ENCODE data around the gene ZNF524.
A peak's percentile ranks its signal among the peaks of the same experiment; 100 is the strongest.

The ZNF524 gene

DNA sequence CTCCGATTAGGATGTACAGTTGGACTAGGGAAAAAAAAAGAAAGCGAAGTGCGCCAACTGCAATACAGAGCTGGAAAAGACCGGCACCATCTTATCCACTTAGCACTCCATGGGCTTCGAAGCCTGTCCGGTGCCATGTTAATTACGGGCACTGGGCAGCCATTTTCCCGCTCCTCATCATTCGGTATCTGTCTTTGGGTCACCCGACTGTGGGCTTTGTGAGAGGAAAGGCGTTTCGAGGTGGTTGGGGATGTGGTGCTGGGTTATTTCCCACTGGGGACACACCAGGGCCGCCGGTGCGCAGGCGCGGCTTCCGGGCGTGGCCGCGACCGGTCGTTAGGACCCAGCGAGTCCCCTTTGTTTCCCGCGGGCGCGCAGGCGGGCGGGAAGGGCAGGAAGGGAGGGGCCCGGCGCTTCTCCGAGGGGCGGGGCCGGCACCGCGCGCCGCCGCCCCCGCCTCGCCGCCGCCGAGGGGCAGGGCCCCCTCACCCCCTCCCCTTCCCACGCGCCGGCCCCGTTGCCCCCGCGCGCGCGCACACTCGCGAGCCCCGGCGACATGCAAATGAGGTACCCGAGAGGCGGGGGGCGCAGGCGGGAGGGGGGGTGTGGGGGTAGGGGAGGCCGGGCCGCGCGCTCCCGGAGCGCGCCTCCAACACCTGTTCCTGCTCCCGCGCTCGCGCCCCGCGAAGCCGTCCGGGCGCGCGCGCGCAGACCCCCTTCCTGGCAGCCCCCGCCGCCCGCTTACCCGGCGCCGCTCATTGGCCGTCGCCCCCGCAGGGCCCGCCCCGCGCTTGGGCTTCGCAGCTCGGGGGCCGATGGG, at the start of gene ZNF524:
Gene ZNF524 (plus strand): TSS at position 447 of the 820 bp plus-strand sequence. CDS start 1,825 bp downstream, outside the sequence.
- DNase-seq (ENCODE audit: low read depth), result peak; percentile 47
- TF ChIP-seq, protein P1, sequence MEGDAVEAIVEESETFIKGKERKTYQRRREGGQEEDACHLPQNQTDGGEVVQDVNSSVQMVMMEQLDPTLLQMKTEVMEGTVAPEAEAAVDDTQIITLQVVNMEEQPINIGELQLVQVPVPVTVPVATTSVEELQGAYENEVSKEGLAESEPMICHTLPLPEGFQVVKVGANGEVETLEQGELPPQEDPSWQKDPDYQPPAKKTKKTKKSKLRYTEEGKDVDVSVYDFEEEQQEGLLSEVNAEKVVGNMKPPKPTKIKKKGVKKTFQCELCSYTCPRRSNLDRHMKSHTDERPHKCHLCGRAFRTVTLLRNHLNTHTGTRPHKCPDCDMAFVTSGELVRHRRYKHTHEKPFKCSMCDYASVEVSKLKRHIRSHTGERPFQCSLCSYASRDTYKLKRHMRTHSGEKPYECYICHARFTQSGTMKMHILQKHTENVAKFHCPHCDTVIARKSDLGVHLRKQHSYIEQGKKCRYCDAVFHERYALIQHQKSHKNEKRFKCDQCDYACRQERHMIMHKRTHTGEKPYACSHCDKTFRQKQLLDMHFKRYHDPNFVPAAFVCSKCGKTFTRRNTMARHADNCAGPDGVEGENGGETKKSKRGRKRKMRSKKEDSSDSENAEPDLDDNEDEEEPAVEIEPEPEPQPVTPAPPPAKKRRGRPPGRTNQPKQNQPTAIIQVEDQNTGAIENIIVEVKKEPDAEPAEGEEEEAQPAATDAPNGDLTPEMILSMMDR (IDR thresholded peaks at IDR 0.05; ENCODE audit: control insufficient read depth, insufficient read depth, low read depth, low read length, missing control alignments), result no peak
- peak within 1 kb of the TSS; percentile 62 for H3K4me3 ChIP-seq (ENCODE audit: control insufficient read depth, low read depth, low read length)

GRCh38 chr19:55550321-55550650, 49.8 kb upstream of the ZNF524 start:
- no peak overlapping the region for H3K4me3 ChIP-seq (ENCODE audit: control insufficient read depth, low read depth, low read length)
- DNase-seq (ENCODE audit: low read depth), result no peak
- TF ChIP-seq, protein P1 (IDR thresholded peaks at IDR 0.05; ENCODE audit: control insufficient read depth, insufficient read depth, low read depth, low read length, missing control alignments), result no peak

DNA sequence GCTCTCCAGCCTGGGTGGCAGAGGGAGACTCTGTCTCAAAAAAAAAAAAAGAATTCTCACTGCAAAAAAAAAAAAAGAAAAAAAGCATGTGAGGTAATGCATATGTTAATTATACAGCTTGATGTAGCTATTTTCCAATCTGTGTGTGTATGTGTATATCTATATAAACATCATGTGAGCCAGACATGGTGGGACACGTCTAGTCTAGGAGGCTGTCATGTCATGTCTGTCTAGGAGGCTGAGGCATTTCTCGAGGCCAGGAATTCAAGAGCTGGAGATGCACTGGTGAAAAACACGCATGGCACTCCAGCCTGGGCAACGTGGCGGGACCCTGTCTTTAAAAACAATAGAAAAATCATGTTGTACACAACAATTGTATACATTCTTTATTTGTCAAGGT, 47.9 kb upstream of the ZNF524 start:
- TF ChIP-seq, protein P1 (IDR thresholded peaks at IDR 0.05; ENCODE audit: control insufficient read depth, insufficient read depth, low read depth, low read length, missing control alignments), result no peak
- no peak overlapping the region for H3K4me3 ChIP-seq (ENCODE audit: control insufficient read depth, low read depth, low read length)
- DNase-seq (ENCODE audit: low read depth), result no peak

DNA sequence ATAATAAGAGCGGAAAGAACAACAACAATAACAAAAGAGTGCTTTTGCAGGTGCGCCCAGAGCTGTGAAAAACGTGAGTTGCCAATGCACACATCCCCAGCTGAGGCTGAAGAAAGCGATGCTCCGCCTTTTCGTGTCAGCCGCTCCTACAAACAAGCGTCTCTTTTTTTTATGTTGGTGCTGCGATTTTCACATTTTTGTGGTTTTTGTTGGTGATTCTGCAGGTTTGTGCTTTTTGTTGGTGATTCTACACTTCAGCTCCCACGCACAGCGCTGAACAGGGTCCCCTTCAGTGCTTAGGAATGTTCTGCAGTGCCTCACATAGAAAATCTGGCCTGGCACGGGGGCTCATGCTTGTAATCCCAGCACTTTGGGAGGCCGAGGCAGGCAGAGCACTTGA, 47.5 kb upstream of the ZNF524 start:
- peak; percentile 82 for DNase-seq (ENCODE audit: low read depth)
- TF ChIP-seq, protein P1 (IDR thresholded peaks at IDR 0.05; ENCODE audit: control insufficient read depth, insufficient read depth, low read depth, low read length, missing control alignments), result no peak

DNA sequence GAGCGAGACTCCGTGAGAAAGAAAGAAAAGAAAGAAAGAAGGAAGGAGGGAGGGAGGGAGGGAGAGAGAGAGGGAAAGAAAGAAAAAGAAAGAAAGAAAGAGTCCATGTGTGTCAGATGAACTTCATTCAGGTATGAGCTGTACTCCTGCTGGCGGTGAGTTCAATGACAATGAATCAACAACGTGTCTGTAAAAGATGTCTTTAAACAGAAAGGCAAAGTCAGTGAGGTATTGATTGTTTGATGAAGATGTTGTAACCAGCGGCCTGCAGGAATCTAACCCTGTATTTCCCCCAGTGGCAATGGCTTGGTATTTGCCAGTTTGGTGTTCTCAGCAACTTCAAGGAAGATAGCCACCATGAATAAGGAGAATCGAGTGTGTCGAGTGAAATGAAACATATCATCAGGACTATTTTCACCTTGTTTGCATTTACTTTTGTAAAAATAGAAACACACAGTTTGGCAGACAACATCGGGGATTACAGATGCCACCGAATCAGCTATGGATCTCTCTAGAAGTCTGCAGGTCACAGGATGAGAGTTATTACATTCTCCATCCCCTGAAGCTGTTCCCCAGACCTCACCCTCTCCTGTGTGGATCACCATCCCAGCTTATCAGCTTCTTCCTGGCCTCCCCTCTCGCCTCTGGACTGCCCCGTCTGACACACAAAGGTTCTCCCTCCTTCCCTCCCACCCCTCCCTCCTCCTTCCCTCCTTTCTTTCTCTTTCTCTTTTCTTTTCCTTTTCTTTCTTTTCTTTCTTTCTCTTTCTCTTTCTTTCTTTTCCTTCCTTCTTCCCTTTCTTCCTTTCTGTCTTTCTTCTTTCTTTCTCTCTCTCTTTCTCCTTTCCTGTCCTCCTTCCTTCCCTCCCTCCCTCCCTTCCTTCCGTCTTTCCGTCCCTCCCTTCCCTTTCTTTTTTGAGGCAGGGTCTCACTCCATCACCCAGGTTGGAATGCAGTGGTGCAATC, 46.6 kb upstream of the ZNF524 start:
- H3K4me3 ChIP-seq (ENCODE audit: control insufficient read depth, low read depth, low read length), result no peak overlapping the region
- DNase-seq (ENCODE audit: low read depth), result no peak
- TF ChIP-seq, protein P1 (IDR thresholded peaks at IDR 0.05; ENCODE audit: control insufficient read depth, insufficient read depth, low read depth, low read length, missing control alignments), result no peak

More for the DNA sequence above, 47.5 kb upstream of the ZNF524 start:
- H3K4me3 ChIP-seq (ENCODE audit: control insufficient read depth, low read depth, low read length), result no peak overlapping the region

DNA sequence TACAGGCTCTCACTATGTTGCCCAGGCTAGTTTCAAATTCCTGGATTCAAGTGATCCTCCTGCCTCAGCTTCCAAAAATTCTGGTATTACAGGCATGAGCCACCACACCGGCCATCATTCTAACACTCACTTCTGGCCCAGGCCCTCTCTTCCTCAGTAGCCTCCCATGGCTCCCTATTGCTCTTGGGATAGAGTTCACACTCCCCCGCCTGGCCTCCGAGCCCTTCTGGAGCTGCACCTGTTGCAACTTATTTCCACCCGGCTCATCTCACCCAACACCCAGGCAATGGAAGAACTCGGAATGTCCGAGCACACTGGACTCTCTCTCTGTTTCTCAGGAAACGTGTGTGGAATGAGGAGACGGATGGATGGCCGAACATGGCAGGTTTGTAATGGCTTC, 45.8 kb upstream of the ZNF524 start:
- TF ChIP-seq, protein P1 (IDR thresholded peaks at IDR 0.05; ENCODE audit: control insufficient read depth, insufficient read depth, low read depth, low read length, missing control alignments), result no peak
- DNase-seq (ENCODE audit: low read depth), result no peak
- no peak overlapping the region for H3K4me3 ChIP-seq (ENCODE audit: control insufficient read depth, low read depth, low read length)

Data from AG09309 (cell line).